ENCODE data around the gene TRIM40. TPM values are rescaled to one million over a fixed set of nuclear protein-coding genes. Genes with fewer than 3 reads are reported as not detected.

Gene TRIM40
- total and polyA plus RNA-seq, 2 of the 13 experiments (the other 11 are each of a cell fraction or from before 2014, with no cell fraction given): 0.58 TPM; not detected in 1

DNA sequence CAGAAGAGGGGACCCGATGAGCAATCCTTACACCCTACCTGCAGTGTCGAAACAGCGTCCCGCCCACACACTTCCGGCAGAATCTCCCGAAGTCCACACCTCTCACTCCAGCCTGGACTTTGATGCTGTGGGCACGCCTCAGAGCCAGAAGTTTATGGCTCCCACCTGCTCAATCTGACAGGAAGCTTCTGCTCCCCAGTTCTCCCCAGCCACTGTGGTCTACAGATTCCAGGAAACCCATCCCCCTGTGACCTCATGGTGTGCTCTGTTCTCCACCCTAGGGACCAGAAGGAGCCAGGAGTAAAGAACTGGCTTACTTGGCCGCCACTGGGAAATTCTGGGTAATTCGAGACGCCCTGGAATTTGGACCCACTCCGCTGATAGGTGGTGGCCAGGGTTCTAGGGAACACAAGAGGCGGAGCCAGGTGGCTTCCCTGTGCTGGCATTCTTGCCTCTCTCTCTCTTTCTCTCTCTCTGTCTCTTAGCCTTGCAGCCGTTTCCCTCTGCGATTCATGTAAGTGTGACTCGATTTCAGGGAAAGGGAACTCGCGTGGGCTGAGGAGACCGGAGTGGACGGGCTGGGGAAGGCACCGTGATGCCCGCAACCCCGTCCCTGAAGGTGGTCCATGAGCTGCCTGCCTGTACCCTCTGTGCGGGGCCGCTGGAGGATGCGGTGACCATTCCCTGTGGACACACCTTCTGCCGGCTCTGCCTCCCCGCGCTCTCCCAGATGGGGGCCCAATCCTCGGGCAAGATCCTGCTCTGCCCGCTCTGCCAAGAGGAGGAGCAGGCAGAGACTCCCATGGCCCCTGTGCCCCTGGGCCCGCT lies 27.4 kb downstream of the TRIM40 start, which contains the start of gene TRIM15 (continued):
- TF ChIP-seq, protein P1, sequence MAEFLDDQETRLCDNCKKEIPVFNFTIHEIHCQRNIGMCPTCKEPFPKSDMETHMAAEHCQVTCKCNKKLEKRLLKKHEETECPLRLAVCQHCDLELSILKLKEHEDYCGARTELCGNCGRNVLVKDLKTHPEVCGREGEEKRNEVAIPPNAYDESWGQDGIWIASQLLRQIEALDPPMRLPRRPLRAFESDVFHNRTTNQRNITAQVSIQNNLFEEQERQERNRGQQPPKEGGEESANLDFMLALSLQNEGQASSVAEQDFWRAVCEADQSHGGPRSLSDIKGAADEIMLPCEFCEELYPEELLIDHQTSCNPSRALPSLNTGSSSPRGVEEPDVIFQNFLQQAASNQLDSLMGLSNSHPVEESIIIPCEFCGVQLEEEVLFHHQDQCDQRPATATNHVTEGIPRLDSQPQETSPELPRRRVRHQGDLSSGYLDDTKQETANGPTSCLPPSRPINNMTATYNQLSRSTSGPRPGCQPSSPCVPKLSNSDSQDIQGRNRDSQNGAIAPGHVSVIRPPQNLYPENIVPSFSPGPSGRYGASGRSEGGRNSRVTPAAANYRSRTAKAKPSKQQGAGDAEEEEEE (CRISPR knock-in tag; IDR thresholded peaks at IDR 0.05; ENCODE audit: borderline replicate concordance): 0 out of 2 replicates have a peak, but pooled peaks have one; percentile 24
- TF ChIP-seq SIN3A (IDR thresholded peaks at IDR 0.05; ENCODE audit: borderline replicate concordance, low read depth, low read length) (peak; percentile 50; the same call in 1 of the 2 replicates), ZNF7 (CRISPR knock-in tag; IDR thresholded peaks at IDR 0.05) (no peak), ZNF674 (CRISPR knock-in tag; IDR thresholded peaks at IDR 0.05; ENCODE audit: low read depth) (0 out of 2 replicates have a peak, but pooled peaks have one; percentile 52), HOXA9 (CRISPR knock-in tag; IDR thresholded peaks at IDR 0.05; ENCODE audit: borderline replicate concordance) (peak; percentile 71; the same call in 1 of the 2 replicates), ZNF563 (CRISPR knock-in tag; IDR thresholded peaks at IDR 0.05) (peak; percentile 59; the same call in 1 of the 2 replicates), SMAD1 (CRISPR knock-in tag; IDR thresholded peaks at IDR 0.05; ENCODE audit: borderline replicate concordance, low read depth) (no peak), ZFP90 (CRISPR knock-in tag; IDR thresholded peaks at IDR 0.05; ENCODE audit: borderline replicate concordance) (no peak; the same call in 1 of the 2 replicates), RAD51 (IDR thresholded peaks at IDR 0.05; ENCODE audit: borderline replicate concordance) (no peak), ZNF331 (CRISPR knock-in tag; IDR thresholded peaks at IDR 0.05) (peak; percentile 9; the same call in 1 of the 2 replicates), ZNF496 (CRISPR knock-in tag; IDR thresholded peaks at IDR 0.05; ENCODE audit: insufficient replicate concordance) (no peak), ZNF251 (CRISPR knock-in tag; IDR thresholded peaks at IDR 0.05) (no peak), HNRNPLL (IDR thresholded peaks at IDR 0.05; ENCODE audit: low read depth, low read length, poor library complexity, severe bottlenecking) (peak; percentile 32), SP140L (CRISPR knock-in tag; IDR thresholded peaks at IDR 0.05; ENCODE audit: borderline replicate concordance) (no peak), CHD2 (IDR thresholded peaks at IDR 0.05; ENCODE audit: low read depth, low read length) (no peak), YY1 (IDR thresholded peaks at IDR 0.05; ENCODE audit: insufficient read depth, insufficient replicate concordance, low read depth, low read length) (no peak), ZNF570 (CRISPR knock-in tag; IDR thresholded peaks at IDR 0.05; ENCODE audit: borderline replicate concordance) (0 out of 2 replicates have a peak, but pooled peaks have one; percentile 48)
- TF ChIP-seq, protein P2, sequence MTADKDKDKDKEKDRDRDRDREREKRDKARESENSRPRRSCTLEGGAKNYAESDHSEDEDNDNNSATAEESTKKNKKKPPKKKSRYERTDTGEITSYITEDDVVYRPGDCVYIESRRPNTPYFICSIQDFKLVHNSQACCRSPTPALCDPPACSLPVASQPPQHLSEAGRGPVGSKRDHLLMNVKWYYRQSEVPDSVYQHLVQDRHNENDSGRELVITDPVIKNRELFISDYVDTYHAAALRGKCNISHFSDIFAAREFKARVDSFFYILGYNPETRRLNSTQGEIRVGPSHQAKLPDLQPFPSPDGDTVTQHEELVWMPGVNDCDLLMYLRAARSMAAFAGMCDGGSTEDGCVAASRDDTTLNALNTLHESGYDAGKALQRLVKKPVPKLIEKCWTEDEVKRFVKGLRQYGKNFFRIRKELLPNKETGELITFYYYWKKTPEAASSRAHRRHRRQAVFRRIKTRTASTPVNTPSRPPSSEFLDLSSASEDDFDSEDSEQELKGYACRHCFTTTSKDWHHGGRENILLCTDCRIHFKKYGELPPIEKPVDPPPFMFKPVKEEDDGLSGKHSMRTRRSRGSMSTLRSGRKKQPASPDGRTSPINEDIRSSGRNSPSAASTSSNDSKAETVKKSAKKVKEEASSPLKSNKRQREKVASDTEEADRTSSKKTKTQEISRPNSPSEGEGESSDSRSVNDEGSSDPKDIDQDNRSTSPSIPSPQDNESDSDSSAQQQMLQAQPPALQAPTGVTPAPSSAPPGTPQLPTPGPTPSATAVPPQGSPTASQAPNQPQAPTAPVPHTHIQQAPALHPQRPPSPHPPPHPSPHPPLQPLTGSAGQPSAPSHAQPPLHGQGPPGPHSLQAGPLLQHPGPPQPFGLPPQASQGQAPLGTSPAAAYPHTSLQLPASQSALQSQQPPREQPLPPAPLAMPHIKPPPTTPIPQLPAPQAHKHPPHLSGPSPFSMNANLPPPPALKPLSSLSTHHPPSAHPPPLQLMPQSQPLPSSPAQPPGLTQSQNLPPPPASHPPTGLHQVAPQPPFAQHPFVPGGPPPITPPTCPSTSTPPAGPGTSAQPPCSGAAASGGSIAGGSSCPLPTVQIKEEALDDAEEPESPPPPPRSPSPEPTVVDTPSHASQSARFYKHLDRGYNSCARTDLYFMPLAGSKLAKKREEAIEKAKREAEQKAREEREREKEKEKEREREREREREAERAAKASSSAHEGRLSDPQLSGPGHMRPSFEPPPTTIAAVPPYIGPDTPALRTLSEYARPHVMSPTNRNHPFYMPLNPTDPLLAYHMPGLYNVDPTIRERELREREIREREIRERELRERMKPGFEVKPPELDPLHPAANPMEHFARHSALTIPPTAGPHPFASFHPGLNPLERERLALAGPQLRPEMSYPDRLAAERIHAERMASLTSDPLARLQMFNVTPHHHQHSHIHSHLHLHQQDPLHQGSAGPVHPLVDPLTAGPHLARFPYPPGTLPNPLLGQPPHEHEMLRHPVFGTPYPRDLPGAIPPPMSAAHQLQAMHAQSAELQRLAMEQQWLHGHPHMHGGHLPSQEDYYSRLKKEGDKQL (CRISPR knock-in tag; IDR thresholded peaks at IDR 0.05; ENCODE audit: low read depth): no peak; the same call in 1 of the 2 replicates
- TF ChIP-seq, protein P3, sequence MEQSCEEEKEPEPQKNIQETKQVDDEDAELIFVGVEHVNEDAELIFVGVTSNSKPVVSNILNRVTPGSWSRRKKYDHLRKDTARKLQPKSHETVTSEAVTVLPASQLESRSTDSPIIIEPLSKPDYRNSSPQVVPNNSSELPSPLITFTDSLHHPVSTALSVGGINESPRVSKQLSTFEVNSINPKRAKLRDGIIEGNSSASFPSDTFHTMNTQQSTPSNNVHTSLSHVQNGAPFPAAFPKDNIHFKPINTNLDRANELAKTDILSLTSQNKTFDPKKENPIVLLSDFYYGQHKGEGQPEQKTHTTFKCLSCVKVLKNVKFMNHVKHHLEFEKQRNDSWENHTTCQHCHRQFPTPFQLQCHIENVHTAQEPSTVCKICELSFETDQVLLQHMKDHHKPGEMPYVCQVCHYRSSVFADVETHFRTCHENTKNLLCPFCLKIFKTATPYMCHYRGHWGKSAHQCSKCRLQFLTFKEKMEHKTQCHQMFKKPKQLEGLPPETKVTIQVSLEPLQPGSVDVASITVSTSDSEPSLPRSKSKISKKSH (CRISPR knock-in tag; IDR thresholded peaks at IDR 0.05; ENCODE audit: borderline replicate concordance): peak; percentile 74; the same call in 1 of the 2 replicates

Data from HepG2 (cell line).